Measurements from ENCODE around the gene KDM4B.

DNA sequence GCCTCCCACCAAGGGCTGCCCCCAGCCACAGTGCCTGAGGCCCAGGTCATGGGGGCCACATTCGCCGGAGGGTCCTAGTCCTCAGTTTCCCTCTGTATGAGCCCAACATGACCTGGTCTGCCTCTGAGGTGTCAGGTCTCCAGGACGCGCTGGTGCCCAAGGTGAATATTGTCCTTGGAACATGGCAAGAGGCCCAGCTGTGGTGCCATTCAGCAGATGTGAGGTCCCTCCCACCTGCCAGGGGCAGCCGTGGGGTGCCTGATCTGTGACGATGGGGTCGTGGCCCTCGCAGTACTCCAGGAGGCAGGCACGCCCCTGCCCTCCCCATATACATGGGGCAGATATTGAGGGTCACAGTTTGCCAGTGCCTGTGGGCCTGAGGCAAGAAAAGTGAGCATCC, 151.9 kb downstream of the KDM4B start:
- TF ChIP-seq, protein P1, sequence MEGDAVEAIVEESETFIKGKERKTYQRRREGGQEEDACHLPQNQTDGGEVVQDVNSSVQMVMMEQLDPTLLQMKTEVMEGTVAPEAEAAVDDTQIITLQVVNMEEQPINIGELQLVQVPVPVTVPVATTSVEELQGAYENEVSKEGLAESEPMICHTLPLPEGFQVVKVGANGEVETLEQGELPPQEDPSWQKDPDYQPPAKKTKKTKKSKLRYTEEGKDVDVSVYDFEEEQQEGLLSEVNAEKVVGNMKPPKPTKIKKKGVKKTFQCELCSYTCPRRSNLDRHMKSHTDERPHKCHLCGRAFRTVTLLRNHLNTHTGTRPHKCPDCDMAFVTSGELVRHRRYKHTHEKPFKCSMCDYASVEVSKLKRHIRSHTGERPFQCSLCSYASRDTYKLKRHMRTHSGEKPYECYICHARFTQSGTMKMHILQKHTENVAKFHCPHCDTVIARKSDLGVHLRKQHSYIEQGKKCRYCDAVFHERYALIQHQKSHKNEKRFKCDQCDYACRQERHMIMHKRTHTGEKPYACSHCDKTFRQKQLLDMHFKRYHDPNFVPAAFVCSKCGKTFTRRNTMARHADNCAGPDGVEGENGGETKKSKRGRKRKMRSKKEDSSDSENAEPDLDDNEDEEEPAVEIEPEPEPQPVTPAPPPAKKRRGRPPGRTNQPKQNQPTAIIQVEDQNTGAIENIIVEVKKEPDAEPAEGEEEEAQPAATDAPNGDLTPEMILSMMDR (IDR thresholded peaks at IDR 0.05): no peak
- TF ChIP-seq POLR2A (IDR thresholded peaks at IDR 0.05): no peak
